ENCODE results near the gene TTC7B.

The TTC7B gene

DNA sequence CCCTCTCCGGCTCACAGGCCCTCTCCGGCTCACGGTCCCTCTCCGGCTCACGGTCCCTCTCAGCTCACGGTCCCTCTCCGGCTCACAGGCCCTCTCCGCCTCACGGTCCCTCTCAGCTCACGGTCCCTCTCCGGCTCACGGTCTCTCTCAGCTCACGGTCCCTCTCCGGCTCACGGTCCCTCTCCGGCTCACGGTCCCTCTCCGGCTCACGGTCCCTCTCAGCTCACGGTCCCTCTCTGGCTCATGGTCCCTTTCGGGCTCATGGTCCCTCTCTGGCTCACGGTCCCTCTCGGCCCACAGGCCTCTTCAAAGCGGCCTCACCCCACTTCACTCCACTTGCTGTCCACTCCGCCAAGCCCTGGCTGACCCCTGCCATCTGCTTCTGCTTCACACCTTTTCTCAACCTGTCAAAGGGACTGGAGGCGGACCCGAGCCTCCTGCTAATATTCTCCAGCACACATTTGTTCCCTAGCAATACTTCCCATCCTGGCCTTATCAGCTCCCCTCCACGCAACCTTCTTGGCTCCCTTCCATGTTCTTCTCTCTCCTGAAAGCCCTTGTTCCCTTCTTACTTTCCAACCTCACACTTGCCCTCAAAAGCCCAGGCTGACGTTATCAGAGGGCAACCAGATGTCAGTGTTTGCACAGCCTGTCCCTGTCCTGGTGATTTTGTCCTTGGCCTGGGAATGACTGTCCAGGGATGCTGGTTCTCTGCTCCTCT is 242.7 kb downstream of the TTC7B start:
- DNase-seq (ENCODE audit: low spot score), result no peak

DNA sequence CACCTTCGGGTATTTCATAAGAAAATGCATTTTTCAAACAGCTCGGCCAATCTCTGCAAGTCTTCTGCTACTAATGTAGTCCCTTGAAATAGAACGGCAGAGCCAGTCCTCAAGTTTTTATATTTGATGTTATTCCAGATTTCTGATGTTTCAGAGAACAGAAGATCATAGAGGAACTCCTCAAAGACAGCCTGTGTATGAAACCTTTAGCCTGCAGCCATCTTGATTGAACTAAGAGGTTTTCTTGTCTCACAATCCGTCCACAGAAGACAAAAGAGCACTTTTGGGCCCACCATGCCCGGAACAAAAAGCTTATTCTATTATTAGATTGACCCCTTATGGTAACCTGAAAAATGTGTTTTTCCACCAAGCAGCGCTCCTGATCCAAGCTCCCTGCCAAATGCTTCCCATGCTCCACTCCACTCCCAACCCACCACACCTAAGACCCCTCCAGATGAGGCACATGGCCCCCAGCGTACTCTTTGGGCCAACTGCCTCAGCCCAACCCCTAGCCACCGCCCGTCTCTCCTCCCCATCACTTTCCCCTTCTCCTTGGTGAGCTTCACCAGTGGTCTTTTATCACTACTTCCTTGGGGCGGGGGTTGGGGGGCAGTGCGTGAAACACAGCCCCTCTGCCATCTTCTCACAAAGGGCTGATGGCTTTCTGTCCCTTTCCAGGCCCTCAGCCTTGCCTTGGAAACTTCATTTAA is 243.6 kb downstream of the TTC7B start:
- no peak for DNase-seq (ENCODE audit: low spot score)

DNA sequence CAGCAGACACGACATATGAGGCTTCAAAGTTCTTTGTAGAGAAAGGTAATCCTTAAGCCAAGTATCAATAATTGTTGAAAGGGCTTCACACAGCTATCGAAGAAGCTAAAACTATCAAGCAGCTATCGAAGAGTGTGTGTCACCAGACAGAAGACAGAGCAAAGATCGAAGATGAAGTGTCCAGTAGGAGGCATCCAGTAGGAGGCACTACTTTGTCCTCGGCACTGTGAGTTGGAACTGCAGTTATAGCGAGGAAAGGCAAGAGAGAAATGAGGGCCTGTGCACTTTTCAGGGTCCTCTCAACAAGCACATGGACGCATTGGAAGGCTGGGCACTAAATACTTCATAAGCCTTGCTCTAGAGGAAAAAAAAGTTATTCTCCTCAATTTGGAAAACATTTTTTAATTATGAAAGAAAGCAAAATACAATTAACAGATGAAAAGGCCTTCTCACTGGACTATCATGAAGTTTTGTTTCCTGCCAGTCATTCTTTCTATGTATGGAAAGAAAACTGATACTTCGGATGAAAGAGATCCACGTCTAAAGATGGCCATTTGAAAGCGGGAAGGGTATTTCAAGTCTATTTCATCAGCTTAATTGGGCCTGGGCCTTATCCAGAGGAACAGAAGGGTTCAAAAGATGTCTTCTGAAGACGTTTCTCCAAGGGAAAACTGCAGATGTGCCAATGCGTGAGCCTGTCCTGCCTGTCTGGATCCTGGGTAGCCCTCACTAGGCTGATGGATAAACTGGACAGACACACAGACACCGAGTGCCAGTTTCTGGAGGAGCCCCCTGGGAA is 244.9 kb downstream of the TTC7B start:
- DNase-seq (ENCODE audit: low spot score), result no peak

DNA sequence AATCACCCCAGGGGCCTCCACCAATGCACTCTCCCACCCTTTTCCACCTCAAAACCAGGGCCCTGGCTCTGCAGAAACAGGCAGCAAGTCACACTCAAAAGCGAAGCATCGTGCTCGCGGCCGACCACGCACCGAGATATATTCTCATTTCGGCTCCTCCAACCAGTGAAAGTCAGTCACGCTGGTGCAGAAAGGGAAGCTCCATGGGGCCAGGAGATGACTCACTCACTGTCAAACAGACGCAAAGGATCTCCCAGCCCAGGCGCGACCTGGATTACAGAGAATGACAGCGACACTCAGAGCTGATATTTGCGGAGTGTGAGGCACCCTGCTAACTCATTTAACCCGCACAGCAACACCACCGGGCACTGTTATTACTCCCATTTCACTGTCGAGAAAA is 245.8 kb downstream of the TTC7B start:
- DNase-seq (ENCODE audit: low spot score), result no peak

DNA sequence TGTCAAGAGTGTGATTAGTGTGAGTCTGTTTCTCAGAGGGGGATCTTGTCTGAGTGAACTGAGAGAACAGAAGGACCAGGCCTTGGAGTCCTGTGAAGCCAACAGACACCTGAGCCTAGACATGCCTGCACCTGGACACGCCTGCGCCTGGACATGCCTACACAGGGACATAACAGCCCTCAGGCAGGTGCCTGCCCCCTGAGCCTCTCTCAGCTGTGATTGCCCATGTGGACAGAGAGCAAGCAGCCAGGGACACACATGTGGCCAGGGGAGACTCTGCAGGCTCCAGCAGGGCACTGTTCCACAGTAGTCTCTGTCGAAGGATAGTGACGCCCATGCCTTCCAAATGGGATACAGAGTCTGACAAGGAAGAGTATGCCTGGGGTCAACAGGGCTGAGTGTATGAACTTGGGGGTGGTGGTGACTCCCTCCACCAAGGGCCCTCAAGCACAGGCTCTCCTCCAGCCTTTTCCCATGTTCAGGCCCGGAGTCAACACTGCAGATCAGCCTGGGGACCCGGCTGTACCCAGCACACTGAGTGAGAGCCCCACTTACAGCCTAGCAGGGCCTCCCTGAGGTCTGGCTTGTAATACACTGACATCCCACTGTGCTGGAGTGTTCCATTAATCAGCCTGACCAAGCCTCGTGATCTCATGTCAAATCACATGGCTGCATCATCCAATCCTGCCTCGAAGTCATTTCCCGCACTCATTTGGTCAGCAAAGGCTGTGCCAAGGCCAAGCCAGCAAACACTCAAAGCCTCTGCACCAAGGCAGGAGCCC is 246.4 kb downstream of the TTC7B start:
- no peak for DNase-seq (ENCODE audit: low spot score)

- no peak for DNase-seq (ENCODE audit: low spot score)
Observed at GRCh38 chr14:90569201-90569600, 247.0 kb downstream of the TTC7B start.

DNA sequence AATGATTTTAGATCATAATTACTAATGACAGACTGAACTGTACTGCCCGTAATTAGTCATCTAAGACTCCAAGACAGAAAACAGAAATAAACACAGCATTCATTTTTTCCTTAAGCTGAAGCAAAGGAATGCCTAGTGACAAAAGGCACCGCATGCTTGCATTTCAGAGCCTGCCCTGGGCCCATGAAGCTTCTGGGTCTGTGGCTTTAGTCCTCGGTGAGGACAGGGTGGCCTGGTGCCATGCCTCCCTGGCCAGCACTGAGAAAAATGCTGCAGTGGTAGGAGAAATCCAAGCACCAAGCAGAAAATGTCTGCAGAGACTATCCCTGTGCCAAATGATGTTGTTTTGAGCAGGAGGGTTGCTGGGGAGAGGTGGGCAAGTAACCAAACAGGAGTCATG is 247.8 kb downstream of the TTC7B start:
- DNase-seq (ENCODE audit: low spot score), result no peak

DNA sequence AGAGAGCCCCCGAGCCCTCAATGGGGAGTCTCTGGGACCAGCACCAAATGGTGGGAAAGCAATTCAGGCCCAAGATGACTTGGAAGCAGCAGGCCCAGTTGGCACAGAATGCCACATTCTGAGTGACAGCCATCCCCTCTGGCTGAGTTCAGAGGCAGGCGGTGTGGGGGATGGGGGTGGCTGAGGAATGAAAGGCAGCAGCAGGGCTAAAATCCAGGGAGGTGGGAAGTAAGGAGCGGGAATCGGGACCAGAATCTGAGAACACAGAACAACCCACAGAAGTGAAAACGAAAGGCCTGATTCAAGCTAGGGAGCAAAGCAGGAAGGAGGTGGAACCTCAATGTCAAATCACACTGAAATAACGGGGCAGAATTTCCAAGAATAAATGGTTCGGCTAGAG is 248.2 kb downstream of the TTC7B start:
- no peak for DNase-seq (ENCODE audit: low spot score)

DNA sequence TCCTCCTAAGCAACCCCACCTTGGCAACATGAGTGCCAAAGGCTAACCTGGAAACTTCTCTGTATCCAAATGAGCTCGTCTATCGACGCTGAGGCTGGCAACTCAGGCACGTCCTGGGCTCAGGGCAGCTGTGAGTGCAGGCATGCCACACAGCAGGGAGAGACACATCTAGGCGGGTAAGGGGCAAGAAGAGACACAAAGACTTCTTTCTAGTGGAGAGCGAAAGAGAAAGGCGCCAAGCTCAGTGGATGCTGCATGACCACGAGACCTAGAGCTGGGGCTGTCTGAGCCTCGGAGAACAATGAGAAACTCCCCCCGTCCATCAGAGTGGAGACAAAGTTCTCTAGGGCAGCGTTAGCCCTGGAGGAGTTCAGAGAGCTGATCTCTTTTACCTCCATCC is 249.0 kb downstream of the TTC7B start:
- no peak for DNase-seq (ENCODE audit: low spot score)

GRCh38 chr14:90566481-90566880 is 249.7 kb downstream of the TTC7B start:
- DNase-seq (ENCODE audit: low spot score), result no peak

GRCh38 chr14:90564496-90564895 is 251.7 kb downstream of the TTC7B start:
- no peak for DNase-seq (ENCODE audit: low spot score)

- no peak for DNase-seq (ENCODE audit: low spot score)
Observed at GRCh38 chr14:90562652-90563051, 253.6 kb downstream of the TTC7B start.

GRCh38 chr14:90561920-90562319 is 254.3 kb downstream of the TTC7B start:
- no peak for DNase-seq (ENCODE audit: low spot score)

- no peak for DNase-seq (ENCODE audit: low spot score)
Observed at GRCh38 chr14:90560991-90561390, 255.2 kb downstream of the TTC7B start.

- DNase-seq (ENCODE audit: low spot score), result no peak
Observed at GRCh38 chr14:90560558-90560957, 255.7 kb downstream of the TTC7B start.

- no peak for DNase-seq (ENCODE audit: low spot score)
Observed at GRCh38 chr14:90559811-90560492, 256.3 kb downstream of the TTC7B start.

- no peak for DNase-seq (ENCODE audit: low spot score)
Observed at GRCh38 chr14:90558983-90559590, 257.1 kb downstream of the TTC7B start.

GRCh38 chr14:90558041-90558982 is 257.9 kb downstream of the TTC7B start:
- no peak for DNase-seq (ENCODE audit: low spot score)

GRCh38 chr14:90557516-90557915 is 258.7 kb downstream of the TTC7B start:
- no peak for DNase-seq (ENCODE audit: low spot score)
